ENCODE results near the gene CAND1. TPM values are rescaled to one million over a fixed set of nuclear protein-coding genes. Genes with fewer than 3 reads are reported as not detected.

The CAND1 gene
- polyA plus RNA-seq, 6 donors from 2014 or later = 47.9 to 72.0 (median 59.0) TPM

GRCh38 chr12:67288561-67288960, 19.4 kb downstream of the CAND1 start:
- Mint-ChIP-seq H3K4me3 (no peak overlapping the region), H3K27me3 (no peaks in the 10 kb centered on the region), H3K9me3 (no peaks in the 10 kb centered on the region), H3K4me1 (peaks cover 21 to 50% (median 28%) of the 10 kb centered on the region in 3 donors), H3K27ac (peak overlapping the region in 1 of 6 donors; percentile 81), H3K36me3 (peaks cover 8 to 14% of the 10 kb centered on the region in 2 donors)
- DNase-seq = no peak
- no peak for ATAC-seq (ENCODE audit: low read depth in 2 of 2)

GRCh38 chr12:67290378-67290777, 21.2 kb downstream of the CAND1 start:
- no peak for ATAC-seq (ENCODE audit: low read depth in 2 of 2)
- Mint-ChIP-seq H3K27ac (no peak overlapping the region), H3K27me3 (no peaks in the 10 kb centered on the region), H3K4me3 (no peak overlapping the region), H3K9me3 (no peaks in the 10 kb centered on the region), H3K36me3 (peaks cover under 1 to 14% of the 10 kb centered on the region in 2 donors), H3K4me1 (peaks cover 19 to 42% (median 21%) of the 10 kb centered on the region in 3 donors)
- DNase-seq = no peak

GRCh38 chr12:67299526-67299925, 30.4 kb downstream of the CAND1 start:
- ATAC-seq (ENCODE audit: low read depth in 2 of 2) (no peak), DNase-seq (no peak)
- Mint-ChIP-seq H3K9me3 (no peaks in the 10 kb centered on the region), H3K4me3 (no peak overlapping the region), H3K4me1 (peaks cover 0 to 19% (median 10%) of the 10 kb centered on the region in 3 donors), H3K27me3 (no peaks in the 10 kb centered on the region), H3K27ac (no peak overlapping the region), H3K36me3 (peaks cover 38 to 41% of the 10 kb centered on the region in 2 donors)

- H3K9me3 Mint-ChIP-seq = no peaks in the 10 kb centered on the region
- peak overlapping the region in 1 of 6 donors; percentile 11 for H3K27ac Mint-ChIP-seq
- peaks cover 0 to 16% (median 10%) of the 10 kb centered on the region in 3 donors for H3K4me1 Mint-ChIP-seq
- H3K4me3 Mint-ChIP-seq = no peak overlapping the region
- H3K36me3 Mint-ChIP-seq = peaks cover 39 to 41% of the 10 kb centered on the region in 2 donors
- no peak for ATAC-seq (ENCODE audit: low read depth in 2 of 2)
- no peaks in the 10 kb centered on the region for H3K27me3 Mint-ChIP-seq
- no peak for DNase-seq
These were observed 30.8 kb downstream of the CAND1 start for GRCh38 chr12:67299926-67300325.

GRCh38 chr12:67302162-67302561, 33.0 kb downstream of the CAND1 start:
- H3K4me1 Mint-ChIP-seq = peaks cover 0 to 5% (median 0%) of the 10 kb centered on the region in 3 donors

GRCh38 chr12:67305544-67305943, 36.4 kb downstream of the CAND1 start:
- Mint-ChIP-seq H3K4me1 (peaks cover 0 to 5% (median 0%) of the 10 kb centered on the region in 3 donors), H3K27ac (no peak overlapping the region), H3K36me3 (peaks cover 27 to 43% of the 10 kb centered on the region in 2 donors), H3K4me3 (no peak overlapping the region), H3K9me3 (no peaks in the 10 kb centered on the region), H3K27me3 (no peaks in the 10 kb centered on the region)
- DNase-seq (no peak), ATAC-seq (ENCODE audit: low read depth in 2 of 2) (no peak)

More at GRCh38 chr12:67302162-67302561, 33.0 kb downstream of the CAND1 start:
- Mint-ChIP-seq H3K9me3 (no peaks in the 10 kb centered on the region), H3K27ac (peak overlapping the region in 1 of 6 donors; percentile 54), H3K4me3 (no peak overlapping the region), H3K36me3 (peaks cover 33 to 35% of the 10 kb centered on the region in 2 donors), H3K27me3 (no peaks in the 10 kb centered on the region)
- no peak for DNase-seq
- ATAC-seq (ENCODE audit: low read depth in 2 of 2) = no peak

GRCh38 chr12:67306712-67307111, 37.6 kb downstream of the CAND1 start:
- Mint-ChIP-seq H3K27ac (peak overlapping the region in 1 of 6 donors; percentile 24), H3K27me3 (no peaks in the 10 kb centered on the region), H3K9me3 (no peaks in the 10 kb centered on the region), H3K36me3 (peaks cover 27 to 44% of the 10 kb centered on the region in 2 donors), H3K4me3 (no peak overlapping the region), H3K4me1 (peaks cover 0 to 5% (median 0%) of the 10 kb centered on the region in 3 donors)
- DNase-seq = no peak
- ATAC-seq (ENCODE audit: low read depth in 2 of 2) = no peak

- DNase-seq (no peak), ATAC-seq (ENCODE audit: low read depth in 2 of 2) (no peak)
- H3K4me3 Mint-ChIP-seq = no peak overlapping the region
- H3K4me1 Mint-ChIP-seq = peaks cover 5 to 14% (median 9%) of the 10 kb centered on the region in 3 donors
- no peaks in the 10 kb centered on the region for H3K27me3 Mint-ChIP-seq
- no peaks in the 10 kb centered on the region for H3K9me3 Mint-ChIP-seq
- peaks cover 12 to 19% of the 10 kb centered on the region in 2 donors for H3K36me3 Mint-ChIP-seq
- H3K27ac Mint-ChIP-seq = peak overlapping the region in 1 of 6 donors; percentile 44
These were observed 46.5 kb downstream of the CAND1 start for GRCh38 chr12:67315661-67316060.

GRCh38 chr12:67318786-67319185, 49.6 kb downstream of the CAND1 start:
- DNase-seq (no peak), ATAC-seq (ENCODE audit: low read depth in 2 of 2) (no peak)
- no peaks in the 10 kb centered on the region for H3K27me3 Mint-ChIP-seq
- H3K9me3 Mint-ChIP-seq = peaks cover 0 to 5% (median 0%) of the 10 kb centered on the region in 7 donors
- peaks cover 17 to 30% (median 20%) of the 10 kb centered on the region in 3 donors for H3K4me1 Mint-ChIP-seq
- H3K4me3 Mint-ChIP-seq = no peak overlapping the region
- peak overlapping the region in 2 of 6 donors; percentile 30 to 47 for H3K27ac Mint-ChIP-seq
- H3K36me3 Mint-ChIP-seq = peaks cover 7 to 8% of the 10 kb centered on the region in 2 donors

- DNase-seq (no peak), ATAC-seq (ENCODE audit: low read depth in 2 of 2) (no peak)
- H3K4me1 Mint-ChIP-seq = peaks cover 17 to 29% (median 20%) of the 10 kb centered on the region in 3 donors
- no peaks in the 10 kb centered on the region for H3K27me3 Mint-ChIP-seq
- H3K27ac Mint-ChIP-seq = peak overlapping the region in 2 of 6 donors; percentile 71 to 92
- peaks cover 0 to 5% (median 0%) of the 10 kb centered on the region in 7 donors for H3K9me3 Mint-ChIP-seq
- H3K36me3 Mint-ChIP-seq = peaks cover 3 to 7% of the 10 kb centered on the region in 2 donors
- no peak overlapping the region for H3K4me3 Mint-ChIP-seq
These were observed 50.8 kb downstream of the CAND1 start for GRCh38 chr12:67319936-67320335.

GRCh38 chr12:67320614-67321295, 51.6 kb downstream of the CAND1 start:
- peak; percentile 15 for DNase-seq
- Mint-ChIP-seq H3K9me3 (peaks cover 0 to 5% (median 0%) of the 10 kb centered on the region in 7 donors), H3K4me1 (peaks cover 17 to 26% (median 20%) of the 10 kb centered on the region in 3 donors), H3K4me3 (peak overlapping the region in 1 of 8 donors; percentile 5), H3K36me3 (peaks cover 4 to 7% of the 10 kb centered on the region in 2 donors), H3K27ac (peak overlapping the region; percentile 36 to 92 (median 82)), H3K27me3 (no peaks in the 10 kb centered on the region)
- peak; percentile 66 to 75 for ATAC-seq (ENCODE audit: low read depth in 2 of 2)

- peaks cover 0 to 5% (median 0%) of the 10 kb centered on the region in 7 donors for H3K9me3 Mint-ChIP-seq
- ATAC-seq (ENCODE audit: low read depth in 2 of 2) (no peak), DNase-seq (no peak)
- no peaks in the 10 kb centered on the region for H3K27me3 Mint-ChIP-seq
- peaks cover 17 to 26% (median 20%) of the 10 kb centered on the region in 3 donors for H3K4me1 Mint-ChIP-seq
- peaks cover 4 to 7% of the 10 kb centered on the region in 2 donors for H3K36me3 Mint-ChIP-seq
- no peak overlapping the region for H3K4me3 Mint-ChIP-seq
- H3K27ac Mint-ChIP-seq = peak overlapping the region in 1 of 6 donors; percentile 52
These were observed 53.4 kb downstream of the CAND1 start for GRCh38 chr12:67322580-67322979.

GRCh38 chr12:67323007-67323406, 53.8 kb downstream of the CAND1 start:
- Mint-ChIP-seq H3K27me3 (no peaks in the 10 kb centered on the region), H3K4me1 (peaks cover 17 to 26% (median 20%) of the 10 kb centered on the region in 3 donors), H3K27ac (no peak overlapping the region), H3K4me3 (no peak overlapping the region), H3K36me3 (peaks cover 4 to 7% of the 10 kb centered on the region in 2 donors), H3K9me3 (peaks cover 0 to 5% (median 0%) of the 10 kb centered on the region in 7 donors)
- no peak for DNase-seq
- ATAC-seq (ENCODE audit: low read depth in 2 of 2) = no peak

- Mint-ChIP-seq H3K9me3 (peaks cover 0 to 5% (median 0%) of the 10 kb centered on the region in 7 donors), H3K4me3 (no peak overlapping the region), H3K4me1 (peaks cover 4 to 6% (median 4%) of the 10 kb centered on the region in 3 donors), H3K27ac (no peak overlapping the region), H3K27me3 (no peaks in the 10 kb centered on the region), H3K36me3 (peaks cover 4 to 6% of the 10 kb centered on the region in 2 donors)
- DNase-seq = no peak
- ATAC-seq (ENCODE audit: low read depth in 2 of 2) = no peak
These were observed 57.5 kb downstream of the CAND1 start for GRCh38 chr12:67326637-67327036.
